ENCODE results near the gene NUBP2.

GRCh38 chr16:1777375-1778199 is 5.2 kb upstream of the NUBP2 start:
- no peak for TF ChIP-seq YY1 (IDR thresholded peaks at IDR 0.05; ENCODE audit: extremely low read depth, insufficient replicate concordance, low read depth, low read length)
- TF ChIP-seq SRF (IDR thresholded peaks at IDR 0.05; ENCODE audit: low read depth) = no peak
- no peak; the same call in 1 of the 2 replicates for TF ChIP-seq POLR2AphosphoS5 (IDR thresholded peaks at IDR 0.05; ENCODE audit: low read depth, low read length)
- no peak for TF ChIP-seq SIN3A (IDR thresholded peaks at IDR 0.05; ENCODE audit: low read depth)
- TF ChIP-seq ZBTB33 (IDR thresholded peaks at IDR 0.05; ENCODE audit: extremely low read depth, insufficient replicate concordance, low read length) = no peak
- TF ChIP-seq, protein P1, sequence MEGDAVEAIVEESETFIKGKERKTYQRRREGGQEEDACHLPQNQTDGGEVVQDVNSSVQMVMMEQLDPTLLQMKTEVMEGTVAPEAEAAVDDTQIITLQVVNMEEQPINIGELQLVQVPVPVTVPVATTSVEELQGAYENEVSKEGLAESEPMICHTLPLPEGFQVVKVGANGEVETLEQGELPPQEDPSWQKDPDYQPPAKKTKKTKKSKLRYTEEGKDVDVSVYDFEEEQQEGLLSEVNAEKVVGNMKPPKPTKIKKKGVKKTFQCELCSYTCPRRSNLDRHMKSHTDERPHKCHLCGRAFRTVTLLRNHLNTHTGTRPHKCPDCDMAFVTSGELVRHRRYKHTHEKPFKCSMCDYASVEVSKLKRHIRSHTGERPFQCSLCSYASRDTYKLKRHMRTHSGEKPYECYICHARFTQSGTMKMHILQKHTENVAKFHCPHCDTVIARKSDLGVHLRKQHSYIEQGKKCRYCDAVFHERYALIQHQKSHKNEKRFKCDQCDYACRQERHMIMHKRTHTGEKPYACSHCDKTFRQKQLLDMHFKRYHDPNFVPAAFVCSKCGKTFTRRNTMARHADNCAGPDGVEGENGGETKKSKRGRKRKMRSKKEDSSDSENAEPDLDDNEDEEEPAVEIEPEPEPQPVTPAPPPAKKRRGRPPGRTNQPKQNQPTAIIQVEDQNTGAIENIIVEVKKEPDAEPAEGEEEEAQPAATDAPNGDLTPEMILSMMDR (IDR thresholded peaks at IDR 0.05 in 2 of 3, conservative IDR thresholded peaks at IDR 0.05 in 1 of 3; ENCODE audit: borderline replicate concordance in 1 of 3, insufficient read depth in 1 of 3, low read depth in 2 of 3, low read length in 2 of 3) = no peak
- no peak for TF ChIP-seq ZNF274 (IDR thresholded peaks at IDR 0.05; ENCODE audit: low read depth, low read length)
- TF ChIP-seq RAD21 (IDR thresholded peaks at IDR 0.05; ENCODE audit: low read depth) = no peak
- TF ChIP-seq, protein P2, sequence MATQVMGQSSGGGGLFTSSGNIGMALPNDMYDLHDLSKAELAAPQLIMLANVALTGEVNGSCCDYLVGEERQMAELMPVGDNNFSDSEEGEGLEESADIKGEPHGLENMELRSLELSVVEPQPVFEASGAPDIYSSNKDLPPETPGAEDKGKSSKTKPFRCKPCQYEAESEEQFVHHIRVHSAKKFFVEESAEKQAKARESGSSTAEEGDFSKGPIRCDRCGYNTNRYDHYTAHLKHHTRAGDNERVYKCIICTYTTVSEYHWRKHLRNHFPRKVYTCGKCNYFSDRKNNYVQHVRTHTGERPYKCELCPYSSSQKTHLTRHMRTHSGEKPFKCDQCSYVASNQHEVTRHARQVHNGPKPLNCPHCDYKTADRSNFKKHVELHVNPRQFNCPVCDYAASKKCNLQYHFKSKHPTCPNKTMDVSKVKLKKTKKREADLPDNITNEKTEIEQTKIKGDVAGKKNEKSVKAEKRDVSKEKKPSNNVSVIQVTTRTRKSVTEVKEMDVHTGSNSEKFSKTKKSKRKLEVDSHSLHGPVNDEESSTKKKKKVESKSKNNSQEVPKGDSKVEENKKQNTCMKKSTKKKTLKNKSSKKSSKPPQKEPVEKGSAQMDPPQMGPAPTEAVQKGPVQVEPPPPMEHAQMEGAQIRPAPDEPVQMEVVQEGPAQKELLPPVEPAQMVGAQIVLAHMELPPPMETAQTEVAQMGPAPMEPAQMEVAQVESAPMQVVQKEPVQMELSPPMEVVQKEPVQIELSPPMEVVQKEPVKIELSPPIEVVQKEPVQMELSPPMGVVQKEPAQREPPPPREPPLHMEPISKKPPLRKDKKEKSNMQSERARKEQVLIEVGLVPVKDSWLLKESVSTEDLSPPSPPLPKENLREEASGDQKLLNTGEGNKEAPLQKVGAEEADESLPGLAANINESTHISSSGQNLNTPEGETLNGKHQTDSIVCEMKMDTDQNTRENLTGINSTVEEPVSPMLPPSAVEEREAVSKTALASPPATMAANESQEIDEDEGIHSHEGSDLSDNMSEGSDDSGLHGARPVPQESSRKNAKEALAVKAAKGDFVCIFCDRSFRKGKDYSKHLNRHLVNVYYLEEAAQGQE (IDR thresholded peaks at IDR 0.05; ENCODE audit: low read depth) = no peak
- TF ChIP-seq EZH2 (IDR thresholded peaks at IDR 0.05) = no peak
- no peak for TF ChIP-seq ATF3 (IDR thresholded peaks at IDR 0.05)
- no peak for TF ChIP-seq EZH2phosphoT487 (IDR thresholded peaks at IDR 0.05; ENCODE audit: borderline replicate concordance)
- no peak for TF ChIP-seq ELF1 (IDR thresholded peaks at IDR 0.05; ENCODE audit: borderline replicate concordance, low read depth)
- TF ChIP-seq JUND (IDR thresholded peaks at IDR 0.05) = no peak
